T-helper 1 cell (primary cell): ENCODE results near the gene XKR8.

Source experiments
- DNase-seq, 5 donors: peaks; one replicate each; pipeline ENCODE4 v3.0.0-alpha.2; 2012 to 2020

Gene XKR8

DNA sequence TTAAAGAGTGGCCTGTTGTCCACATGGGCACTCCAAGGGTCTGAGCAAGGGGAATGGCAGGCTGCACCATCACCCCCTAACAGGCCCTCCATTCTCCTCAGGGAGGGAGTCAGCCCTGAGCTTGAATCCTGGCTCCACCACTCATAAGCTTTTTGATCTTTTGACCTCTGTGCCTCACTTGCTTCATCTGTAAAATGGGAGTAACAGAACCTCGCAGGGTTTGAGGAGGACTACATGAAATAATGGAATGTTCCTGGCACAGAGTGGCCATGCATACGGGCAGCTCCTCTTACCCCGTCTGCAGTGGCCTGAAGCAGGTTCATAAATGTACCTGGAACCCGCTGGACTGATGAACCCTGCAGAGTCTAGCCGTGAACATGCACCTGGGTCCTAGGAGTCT lies 2.1 kb upstream of the XKR8 start:
- no peak for DNase-seq

DNA sequence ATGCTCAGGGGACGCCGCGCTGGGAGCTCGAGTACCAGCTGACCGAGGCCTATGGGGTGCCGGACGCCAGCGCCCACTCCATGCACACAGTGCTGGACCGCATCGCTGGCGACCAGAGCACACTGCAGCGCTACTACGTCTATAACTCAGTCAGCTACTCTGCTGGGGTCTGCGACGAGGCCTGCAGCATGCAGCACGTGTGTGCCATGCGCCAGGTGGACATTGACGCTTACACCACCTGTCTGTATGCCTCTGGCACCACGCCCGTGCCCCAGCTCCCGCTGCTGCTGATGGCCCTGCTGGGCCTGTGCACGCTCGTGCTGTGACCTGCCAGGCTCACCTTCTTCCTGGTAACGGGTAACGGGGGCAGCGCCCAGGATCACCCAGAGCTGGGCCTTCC lies 1.3 kb upstream of the XKR8 start:
- DNase-seq: no peak

DNA sequence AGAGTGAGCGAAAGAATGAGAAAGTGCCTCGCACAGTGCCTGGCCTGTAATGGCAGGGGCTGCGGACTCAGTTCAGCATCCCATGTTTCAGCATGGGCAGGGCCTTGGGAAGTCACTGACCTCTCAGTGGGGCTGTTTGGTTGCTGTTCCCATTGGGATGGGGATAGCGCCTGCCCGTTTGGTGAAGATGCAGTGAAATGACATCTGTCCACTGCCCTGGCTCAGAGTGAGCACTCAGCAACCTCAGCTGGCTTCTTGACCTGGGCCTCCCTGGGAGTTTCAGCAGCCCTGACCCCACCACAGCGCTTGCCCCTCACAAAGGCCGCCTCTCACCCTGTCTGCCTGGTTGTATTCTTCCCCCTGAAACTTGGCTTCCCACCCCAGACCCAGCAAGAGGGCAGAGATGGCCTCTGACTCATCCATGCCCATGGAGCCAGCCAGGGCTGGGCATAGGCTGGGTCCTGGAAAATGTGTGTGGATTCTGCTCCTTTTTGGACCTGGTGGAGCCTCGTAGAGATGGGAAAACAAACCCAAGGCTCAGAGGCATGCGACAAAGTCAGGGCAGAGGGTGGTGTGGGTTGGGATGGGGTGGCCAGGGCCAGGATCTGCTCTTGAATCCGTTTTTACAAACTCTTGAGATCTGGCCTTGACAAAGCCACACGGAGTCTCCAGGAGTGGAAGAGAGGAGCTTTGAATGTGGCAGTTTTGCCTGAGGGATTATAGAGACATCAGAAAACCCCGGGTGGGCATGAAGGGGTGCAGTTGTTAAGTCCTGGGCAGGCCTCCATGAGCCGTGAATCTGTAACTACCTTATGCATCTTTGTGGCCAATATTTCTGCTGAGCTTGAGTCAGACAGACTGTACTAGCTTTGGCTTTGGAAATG lies 1.2 kb downstream of the XKR8 start:
- no peak for DNase-seq

DNA sequence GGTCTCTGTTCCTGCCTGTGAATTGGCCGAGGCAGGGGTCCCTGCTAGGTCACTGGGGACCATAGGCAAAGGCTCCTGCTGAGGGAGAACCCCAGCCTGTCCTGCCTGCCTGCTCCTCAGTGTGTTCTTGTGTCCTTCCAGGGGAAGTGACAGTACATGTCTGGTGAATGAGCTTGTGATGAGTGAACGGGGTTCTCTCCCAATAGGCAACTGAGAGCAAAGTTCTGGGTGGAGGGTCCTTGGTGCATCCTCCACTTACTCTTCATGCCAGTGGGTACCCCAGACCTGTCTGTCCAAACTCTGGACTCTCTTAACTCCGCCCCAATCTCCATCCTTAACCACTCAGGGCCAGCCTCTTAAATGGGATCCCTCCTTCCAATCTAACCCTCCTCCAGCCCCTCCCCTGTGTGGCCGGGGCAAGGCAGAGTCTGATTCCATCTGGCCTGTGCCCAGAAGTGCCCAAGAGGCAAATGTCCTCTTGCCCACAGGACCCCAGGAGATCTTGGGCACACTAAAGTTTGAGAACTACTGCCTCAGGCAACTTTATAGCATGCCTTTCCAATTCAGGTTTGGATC lies 2.0 kb downstream of the XKR8 start:
- no peak for DNase-seq

DNA sequence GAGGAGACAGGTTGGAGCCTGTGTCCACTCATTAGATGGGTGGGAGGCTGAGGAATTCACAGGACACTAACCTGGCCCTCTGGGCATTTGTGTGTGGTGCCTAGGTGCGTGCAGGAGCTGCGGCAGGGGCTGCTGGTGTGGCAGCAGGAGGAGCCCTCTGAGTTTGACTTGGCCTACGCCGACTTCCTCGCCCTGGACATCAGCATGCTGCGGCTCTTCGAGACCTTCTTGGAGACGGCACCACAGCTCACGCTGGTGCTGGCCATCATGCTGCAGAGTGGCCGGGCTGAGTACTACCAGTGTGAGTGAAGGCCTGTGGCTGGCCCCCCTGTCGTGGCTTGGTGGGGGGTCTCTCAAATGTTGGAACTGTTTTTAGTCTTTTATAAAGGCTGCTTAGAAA lies 3.6 kb downstream of the XKR8 start:
- DNase-seq: no peak

DNA sequence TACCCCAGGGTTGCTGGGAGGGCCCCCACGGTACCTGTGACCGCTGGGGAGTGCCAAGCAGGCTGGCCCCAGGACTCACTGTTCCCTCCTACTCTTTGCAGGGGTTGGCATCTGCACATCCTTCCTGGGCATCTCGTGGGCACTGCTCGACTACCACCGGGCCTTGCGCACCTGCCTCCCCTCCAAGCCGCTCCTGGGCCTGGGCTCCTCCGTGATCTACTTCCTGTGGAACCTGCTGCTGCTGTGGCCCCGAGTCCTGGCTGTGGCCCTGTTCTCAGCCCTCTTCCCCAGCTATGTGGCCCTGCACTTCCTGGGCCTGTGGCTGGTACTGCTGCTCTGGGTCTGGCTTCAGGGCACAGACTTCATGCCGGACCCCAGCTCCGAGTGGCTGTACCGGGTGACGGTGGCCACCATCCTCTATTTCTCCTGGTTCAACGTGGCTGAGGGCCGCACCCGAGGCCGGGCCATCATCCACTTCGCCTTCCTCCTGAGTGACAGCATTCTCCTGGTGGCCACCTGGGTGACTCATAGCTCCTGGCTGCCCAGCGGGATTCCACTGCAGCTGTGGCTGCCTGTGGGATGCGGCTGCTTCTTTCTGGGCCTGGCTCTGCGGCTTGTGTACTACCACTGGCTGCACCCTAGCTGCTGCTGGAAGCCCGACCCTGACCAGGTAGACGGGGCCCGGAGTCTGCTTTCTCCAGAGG lies 6.8 kb downstream of the XKR8 start:
- DNase-seq: no peak

DNA sequence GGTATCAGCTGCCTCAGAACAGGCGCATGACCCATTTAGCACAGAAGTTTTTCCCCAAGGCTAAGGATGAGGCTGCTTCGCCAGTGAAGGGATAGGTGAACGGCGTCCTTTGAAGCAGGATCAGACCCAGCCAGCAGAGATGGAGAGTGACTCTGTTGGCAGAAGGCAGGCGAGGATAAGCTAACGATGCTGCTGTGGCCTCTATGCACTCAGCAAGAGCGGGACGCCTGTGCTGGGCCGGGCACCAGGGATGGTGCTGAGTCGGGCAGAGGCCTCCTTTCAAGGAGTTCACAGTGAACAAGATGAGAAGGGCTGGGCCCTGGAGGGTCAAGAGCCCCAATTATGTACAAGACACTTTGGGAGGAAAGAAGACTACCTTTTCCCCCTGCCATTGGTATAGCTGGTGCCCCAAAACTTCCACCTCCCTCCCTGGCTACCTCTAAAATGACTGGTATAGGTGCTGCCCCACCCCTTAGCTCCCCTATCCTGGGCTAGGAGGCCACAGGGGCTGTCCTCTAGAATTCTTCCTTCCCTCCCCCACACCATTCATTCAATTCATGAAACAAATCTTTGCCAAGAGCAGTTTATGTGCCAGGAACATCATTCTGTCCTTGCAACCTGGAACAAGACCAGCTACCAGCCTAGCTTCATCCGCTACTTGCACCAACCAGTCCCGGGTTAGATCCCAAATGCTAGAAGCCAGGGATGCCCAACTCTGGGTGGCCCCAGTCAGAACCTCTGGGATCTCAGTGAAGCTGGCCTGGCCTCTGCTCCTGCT lies 7.5 kb downstream of the XKR8 start:
- DNase-seq: no peak

DNA sequence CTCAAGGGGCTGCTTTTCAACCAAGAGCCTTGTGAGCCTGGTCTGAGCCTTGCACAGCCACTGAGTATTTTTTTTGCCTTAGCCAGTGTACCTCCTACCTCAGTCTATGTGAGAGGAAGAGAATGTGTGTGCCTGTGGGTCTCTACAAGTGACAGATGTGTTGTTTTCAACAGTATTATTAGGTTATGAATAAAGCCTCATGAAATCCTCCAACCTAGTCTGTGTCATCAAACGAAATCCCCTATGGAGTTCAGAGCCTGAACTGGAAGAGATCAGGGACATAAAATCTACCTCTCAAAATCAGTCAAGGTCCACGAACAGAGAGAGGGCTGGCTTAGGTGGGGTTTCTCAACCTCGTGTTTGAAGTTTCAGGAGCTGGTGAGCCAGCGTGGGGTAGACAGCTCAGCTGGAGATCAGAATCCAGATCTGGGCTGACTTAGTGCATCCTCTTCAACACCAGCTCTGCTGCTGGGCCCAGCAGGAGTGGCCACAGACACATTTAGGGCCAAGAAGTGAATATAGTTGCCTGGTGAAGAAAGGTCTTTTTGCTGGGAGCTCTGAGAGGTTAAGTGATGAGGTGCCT lies 8.2 kb downstream of the XKR8 start:
- DNase-seq: no peak

DNA sequence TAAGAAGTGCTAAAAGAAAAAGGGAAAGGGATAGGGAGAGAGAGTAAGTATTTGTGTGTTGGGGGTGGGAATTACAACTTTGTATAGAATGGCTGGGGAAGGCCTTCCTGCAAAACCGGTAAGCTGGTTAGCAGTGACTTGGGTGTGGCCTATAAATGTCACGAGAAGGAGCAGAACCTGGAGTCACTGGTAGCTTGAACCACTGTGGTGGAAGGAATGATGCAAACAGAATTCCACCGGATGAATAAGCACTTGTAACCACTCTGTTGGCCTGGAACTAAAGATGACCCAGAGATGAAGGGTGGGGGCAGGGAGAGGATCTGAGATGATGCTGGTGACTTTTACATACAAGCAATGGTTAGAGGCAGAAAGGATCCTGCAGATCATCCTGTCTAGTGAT lies 8.9 kb downstream of the XKR8 start:
- no peak for DNase-seq

DNA sequence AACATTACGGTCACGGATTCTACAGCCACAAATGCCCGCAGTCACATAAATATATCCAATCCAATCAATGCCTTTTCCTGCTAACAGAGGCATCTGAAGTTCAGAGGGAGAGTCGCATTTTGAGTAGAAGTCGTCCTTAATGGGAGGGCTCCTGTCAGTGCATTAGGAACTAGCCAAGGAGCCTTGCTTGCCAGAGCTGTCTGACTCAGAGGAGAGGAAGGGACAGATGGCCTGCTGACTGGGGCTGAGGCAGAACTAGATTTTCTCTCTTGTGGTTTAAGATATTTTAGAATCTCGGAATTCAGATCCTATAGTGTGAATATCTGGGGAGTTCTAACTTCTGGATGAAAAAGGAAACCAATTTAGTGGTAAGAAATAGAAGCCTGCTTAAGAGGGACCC lies 10.6 kb downstream of the XKR8 start:
- no peak for DNase-seq

DNA sequence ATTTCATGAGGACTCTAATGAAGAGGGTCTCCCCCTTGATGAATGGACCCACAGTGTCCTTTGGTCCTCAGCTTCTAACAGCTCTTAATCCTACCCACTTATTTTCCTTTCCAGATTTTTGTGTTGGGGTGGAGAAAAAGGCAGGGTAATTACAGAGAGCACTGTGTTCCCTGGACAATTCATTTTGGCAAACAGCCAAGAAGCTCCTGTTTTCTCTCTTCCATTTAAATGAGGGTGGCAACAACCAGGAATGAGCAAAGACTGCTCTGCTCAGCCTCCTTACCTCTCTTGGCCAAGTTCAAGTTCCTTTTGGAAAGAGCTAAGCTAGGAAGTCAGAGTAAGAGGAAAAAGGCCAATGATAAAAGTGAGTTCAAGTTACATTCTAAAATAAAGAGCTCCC lies 11.9 kb downstream of the XKR8 start:
- no peak for DNase-seq

DNA sequence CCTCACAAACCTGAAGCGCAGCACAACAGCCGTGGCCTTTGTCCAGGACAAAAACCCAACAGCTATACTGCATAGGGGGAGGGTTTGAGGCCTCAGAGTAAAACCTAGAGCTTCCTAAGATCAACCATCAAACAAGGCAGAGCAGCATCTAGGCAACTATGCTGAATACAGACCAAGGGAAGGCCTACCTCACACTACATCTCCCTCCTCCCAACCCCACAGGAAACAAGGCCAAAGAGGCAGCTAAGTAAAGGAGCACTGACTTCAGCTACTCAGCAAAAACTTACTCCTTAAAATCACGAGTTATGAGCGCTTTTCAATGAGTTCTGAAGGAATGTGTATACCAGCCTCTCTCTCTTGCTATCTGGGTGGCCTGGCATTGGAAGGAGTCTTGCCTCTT lies 12.4 kb downstream of the XKR8 start:
- DNase-seq: no peak

DNA sequence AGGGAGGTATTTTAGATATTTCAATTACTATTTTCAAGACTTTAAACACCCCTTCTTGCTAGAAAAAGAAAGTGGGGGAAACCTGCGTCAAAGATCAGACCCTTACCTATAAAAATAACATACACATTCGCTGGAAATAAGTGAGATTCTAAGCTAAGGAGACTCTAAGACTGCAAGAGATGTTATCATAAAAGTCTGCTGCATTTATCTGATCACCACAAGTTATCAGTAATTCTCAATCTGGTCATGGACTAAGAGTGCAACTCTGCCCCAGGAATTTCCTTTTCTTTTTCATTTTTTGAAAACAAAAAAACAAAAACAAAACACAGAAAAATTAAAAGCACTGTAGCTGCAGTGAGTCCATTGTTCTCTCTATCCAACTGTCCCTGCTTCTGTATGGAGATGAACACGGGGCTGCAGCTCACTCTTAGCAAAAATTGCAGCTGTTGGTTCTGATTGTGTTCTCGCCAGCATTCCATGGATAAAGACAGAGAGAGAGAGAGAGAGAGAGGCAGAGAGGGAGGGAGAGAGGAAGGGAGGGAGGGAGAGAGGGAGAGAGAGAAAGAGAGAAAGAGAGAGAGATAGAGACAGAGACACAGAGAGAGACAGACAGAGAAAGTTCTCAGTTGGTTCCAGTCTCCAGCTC lies 14.1 kb downstream of the XKR8 start:
- no peak for DNase-seq

DNA sequence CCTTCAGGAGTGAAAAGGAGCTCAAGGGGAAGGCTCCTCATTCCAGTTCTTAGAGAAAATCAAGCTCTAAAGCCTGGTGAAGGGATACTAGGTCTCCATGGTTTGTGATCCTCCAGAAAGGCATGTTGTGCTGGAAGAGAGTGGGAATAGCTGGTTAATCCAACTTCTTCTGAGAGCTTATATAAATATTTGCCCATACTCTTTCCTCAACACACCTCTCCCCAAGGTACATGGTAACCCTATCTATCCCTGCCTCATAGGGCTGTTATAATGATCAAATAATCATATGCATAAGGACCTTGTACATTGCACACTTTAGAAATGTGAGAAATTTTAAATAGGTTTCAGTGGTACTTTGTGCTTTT lies 14.6 kb downstream of the XKR8 start:
- no peak for DNase-seq

DNA sequence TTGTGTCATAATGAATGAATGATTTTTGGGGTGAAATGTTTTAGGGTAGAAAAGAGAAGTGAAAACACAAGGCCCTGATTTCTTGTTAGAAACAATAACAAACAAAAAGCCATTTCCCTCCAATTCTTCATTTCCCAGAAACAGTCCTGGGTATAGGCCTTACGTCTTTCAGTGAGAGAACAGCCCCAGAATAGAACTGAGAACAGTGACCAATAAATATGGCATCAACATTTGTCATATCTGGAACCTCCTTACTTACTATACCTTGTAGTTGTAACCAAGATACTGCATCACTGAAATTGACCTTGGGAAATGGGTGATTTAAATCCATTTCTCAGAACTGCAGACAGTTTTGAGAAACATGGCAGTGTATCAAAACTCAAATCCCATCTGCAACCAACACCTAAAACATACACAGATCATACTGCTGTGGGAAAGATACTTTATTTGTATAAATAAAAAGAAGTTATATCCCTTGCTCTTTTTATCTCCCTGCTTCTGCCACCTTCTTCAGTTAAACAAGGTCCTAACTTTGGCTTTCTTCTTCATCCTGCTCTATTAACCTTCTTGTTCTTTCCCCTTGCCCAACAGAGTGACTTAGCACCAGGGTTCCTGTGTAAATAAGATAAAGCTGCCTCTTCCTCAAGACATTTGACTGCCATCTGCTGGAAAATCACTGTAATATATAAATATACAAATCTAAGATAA lies 19.5 kb downstream of the XKR8 start:
- peak in 2 of 5 donors; percentile 11 to 68 for DNase-seq

DNA sequence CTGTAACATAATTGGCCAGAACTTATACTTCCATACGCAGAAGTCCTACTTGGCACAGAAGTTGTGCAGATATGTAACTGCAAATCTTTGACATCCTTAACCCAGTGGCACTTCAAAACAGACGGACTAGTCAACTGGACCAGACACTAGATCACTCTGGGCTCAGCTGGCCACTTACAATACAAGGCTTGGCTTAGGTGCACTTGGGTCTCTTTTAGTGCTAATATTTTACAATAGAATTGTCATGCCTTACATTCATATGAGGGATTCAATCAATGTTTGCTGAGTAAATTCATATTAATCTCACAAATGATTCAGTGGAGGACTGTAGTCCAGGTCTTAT lies 20.1 kb downstream of the XKR8 start:
- no peak for DNase-seq

DNA sequence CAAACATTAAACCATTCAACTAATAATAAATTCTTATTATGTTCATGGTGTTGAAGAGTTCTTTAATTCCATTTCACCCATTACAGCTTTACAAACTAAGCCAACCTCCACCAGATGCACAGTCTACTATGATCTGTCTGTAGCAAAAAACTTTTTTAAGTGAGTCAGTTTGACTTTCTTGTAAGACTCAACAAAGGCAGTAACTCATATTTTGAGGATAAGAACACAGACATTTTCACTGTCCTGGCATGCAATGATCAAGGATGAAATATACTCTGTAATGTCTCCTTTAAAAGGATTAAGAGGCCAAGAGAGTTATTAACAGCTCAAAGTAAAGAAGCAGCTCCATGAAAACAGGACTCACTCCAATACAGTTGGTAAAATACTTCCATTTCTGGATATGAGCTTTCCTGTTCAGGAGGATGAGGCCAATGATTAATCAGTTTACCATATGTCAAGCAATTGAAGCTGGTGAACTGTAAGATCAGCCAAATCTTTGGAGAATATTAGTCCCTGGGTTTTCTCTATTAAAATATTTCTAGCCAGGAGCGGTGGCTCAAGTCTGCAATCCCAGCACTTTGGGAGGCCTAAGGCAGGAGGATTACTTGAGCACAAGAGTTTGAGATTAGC lies 20.6 kb downstream of the XKR8 start:
- DNase-seq: no peak

DNA sequence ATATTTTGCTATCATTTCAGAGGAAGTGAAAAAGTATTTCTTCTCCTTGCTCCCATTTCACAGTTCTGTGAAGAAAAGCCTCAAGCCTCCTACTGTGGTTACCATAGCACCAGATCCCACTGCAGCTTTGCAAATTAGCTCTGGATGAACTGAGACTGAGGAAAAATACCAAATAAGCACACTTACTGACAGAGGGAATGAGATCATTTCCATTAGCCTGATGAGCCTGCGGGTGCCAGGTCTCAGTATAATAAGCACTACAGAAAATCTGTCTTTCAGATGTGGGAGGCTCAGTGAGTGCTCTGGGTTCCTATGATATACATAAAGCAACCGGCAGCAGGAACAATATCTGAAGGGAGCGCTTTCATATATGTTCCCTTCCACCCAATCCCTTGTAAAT lies 21.4 kb downstream of the XKR8 start:
- no peak for DNase-seq

DNA sequence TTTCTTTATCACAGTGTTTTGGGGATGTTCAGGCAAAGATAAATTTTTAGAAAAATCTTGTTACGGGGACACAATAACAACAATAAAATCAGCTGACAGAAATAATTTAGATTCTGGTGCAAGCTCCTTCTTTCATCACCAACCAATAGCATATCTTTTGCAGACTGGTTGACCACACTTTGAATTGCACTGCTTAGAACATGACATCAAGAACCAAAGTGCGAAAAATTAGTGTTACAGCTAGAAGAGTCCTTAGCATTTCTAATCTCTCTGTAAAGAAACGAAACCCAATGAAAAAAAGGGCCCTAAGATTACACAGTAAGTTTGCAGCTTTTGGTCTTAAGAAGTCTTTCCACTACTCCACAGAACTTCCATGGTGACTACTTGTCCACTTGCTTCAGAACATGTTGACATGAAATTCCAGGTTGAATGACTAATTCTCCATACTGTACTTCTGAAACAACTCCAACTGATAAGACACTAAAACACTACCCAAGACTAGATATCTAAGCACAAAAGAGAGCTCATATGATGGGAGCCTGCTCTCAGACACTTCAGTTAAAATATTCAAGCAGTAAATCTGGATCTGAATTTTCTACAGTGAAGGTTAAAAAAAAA lies 31.3 kb downstream of the XKR8 start:
- no peak for DNase-seq

DNA sequence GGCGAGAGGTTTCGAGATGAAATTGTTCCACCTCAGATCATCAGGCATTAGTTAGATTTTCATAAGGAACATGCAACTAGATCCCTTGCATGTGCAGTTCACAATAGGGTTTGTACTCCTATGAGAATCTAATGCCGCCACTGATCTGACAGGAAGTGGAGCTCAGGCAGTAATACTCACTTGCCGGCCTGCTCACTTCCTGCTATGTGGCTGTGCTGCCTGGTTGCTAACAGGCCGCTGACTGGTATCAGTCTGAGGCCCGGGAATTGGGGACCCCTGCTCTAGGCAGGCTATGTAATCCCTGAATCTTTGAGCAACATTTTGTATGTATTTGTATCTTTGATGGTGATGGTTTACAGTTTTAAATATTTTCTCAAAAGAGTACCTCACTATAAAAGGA lies 32.5 kb downstream of the XKR8 start:
- peak in 4 of 5 donors; percentile 23 to 70 (median 40) for DNase-seq

DNA sequence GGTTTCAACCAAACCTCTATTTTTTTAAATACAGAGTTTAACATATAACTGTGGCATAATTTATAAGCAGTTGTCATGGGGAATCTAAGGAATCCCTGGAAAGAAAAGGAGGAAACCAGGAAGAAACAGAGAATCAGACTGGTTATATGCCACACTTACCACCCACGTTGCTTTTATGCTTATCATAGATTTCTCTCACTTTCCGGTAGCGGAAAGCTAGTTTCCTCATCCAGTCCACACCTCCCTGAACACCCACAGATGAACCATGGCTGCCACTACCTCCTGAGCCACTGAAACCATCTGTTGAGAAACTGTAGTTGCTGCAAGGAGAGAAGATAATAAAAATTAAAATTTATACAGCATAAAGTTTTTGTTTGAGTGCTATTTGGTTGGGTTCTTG lies 33.5 kb downstream of the XKR8 start:
- peak in 2 of 5 donors; percentile 15 to 40 for DNase-seq
